ENCODE data around the gene ZBTB8A.
"Not testable (repeated sequence)": the region's sequence is repeated elsewhere in the genome, so short reads cannot be mapped to it uniquely, and the experiment has no call there.

Gene ZBTB8A

DNA sequence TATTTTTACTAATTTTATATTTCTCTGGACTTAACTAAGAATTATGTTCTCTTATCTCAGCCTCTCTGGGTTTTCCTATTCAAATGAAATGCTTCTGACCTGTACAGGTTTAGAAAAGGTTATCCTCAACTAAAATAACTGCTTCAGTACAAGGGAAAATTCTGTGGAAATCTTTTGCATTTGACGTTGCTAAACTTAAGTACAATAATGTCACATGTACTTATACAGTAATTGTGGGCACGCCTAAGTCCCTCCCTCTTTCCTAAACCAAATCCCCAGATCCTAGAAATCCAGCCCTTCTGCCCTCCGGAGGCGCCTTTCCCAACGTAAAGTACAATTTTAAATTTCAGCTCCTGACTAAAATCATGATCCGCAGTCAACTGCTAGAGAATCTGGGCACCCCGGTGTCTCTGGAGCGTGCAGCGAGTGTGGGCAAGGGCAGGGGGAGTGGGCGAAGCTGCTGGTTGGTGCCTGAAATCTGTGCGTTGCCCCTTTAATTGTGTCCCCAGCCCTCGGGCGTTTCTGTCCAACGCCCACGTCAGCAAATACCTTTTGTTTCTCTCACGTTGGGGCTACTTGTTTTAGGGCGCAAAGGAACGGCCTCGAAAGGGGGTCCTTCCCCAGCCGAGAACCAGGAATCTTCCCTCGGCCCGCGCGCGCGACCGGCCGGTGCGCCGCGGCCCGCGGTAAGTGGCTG is at the start of gene ZBTB8A:
Gene ZBTB8A (plus strand): TSS at position 541 of the 697 bp plus-strand sequence. CDS start 53,505 bp downstream, outside the sequence.
- DNase-seq (ENCODE audit: low spot score): peak; percentile 77

DNA sequence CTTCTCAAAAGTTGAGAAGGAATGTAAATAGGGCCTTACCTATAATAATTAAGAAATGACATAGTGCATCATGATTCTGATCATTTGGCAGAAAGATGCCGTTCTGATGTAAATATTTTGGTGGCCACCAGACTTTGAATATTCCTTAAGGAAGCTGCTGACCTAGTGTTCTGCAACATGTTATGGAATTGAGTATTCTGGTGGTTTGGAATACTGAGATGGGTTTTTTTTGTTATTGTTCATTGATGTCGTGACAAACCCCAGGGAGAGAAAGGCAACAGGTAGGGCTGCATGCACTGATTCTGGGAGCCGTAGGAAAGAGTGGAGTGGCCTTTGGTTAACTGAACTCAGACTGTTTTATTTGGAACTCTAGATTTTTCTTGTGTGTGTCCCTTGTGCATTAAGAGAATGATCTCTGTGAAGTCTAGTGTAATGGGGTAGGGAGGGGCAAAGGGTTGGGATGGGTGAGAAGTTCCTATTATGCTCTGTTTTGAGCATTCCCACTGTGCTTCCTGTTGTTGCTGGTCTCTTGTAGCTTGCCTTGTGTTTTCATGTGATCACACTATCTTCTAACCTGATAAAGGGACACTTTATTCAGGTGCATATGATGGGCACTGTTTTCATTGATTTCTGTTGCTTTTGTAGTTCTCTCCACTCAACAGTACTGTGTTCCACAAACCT is 49.3 kb upstream of the ZBTB8A start:
- DNase-seq (ENCODE audit: low spot score): no peak

DNA sequence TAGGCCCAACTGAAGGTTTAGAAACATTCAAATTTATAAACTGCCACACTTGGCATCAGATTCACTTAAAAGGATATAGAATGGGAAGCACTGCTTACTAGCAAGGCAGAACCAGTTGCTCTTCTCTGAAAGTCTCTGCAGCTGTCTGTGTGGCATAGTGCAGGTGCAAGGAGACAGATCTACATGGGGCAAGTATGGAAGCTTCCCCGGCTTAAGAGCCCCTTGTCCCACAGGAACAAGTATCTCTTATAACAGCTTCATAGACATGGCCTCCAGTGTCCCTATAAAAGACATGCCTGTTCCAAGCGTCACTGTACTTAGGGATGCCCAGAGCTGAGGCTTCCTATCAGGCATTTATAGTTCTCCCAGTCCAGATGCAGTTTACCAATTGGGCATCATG is 47.8 kb upstream of the ZBTB8A start:
- no peak for DNase-seq (ENCODE audit: low spot score)

DNA sequence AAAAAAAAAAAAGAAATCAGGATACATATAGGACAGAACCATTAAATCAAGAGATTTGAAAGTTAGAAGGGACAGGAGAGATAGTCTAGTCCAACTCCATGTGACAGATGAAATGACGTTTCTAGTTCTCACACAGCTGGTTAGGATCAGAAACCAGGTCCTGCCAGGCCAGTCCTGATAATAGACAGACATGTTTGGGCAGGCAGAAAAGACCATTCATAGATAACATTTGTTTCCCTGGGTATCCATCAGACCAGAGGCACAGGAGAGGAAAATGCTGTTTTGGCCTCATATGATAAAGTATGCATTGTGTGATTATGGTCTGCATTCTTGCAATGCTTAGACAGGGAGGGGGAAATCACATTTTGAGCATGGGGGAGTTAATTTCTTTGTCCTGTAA is 45.0 kb upstream of the ZBTB8A start:
- no peak for DNase-seq (ENCODE audit: low spot score)

DNA sequence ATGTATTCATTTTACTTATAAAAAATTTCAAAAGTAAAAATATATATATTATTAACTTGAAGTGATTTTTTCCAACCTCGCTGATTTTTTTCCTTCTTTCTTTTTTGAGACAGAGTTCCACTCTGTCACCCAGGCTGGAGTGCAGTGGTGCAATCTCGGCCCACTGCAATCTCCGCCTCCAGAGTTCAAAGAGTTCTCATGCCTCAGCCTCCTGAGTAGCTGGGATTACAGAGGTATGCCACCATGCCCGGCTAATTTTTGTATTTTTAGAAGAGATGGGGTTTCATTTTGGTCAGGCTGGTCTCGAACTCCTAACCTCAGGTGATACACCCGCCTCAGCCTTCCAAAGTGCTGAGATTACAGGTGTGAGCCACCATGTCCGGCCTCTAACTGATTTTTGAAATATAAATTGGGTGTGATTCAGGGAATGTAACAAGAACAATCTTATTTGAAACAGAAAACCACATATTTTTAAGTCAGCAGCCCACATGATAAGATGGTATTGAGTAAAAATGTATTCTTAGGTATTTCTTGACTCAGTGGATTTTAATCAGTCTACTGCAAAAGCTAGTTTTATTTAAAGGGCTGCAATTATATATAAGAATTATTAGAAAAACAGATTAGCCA is 44.4 kb upstream of the ZBTB8A start:
- DNase-seq (ENCODE audit: low spot score): no peak

DNA sequence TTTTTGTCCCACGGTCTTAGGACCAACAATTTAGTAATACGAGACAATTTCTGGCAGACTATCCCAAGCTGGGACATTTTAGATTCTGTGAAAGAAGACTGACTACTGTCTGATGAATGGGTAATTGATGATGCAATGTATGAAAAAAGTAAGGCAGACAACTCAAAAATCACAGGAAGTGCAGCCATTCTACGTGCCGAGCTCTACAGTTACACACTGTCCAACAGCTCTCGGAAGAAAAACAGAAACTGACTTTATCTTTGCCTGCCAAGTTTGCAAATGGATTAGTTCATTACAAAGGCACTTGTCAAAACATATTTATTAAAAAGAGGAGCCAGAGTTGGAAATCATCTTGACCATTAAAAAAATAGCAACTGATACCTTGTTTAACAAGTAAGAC is 43.1 kb upstream of the ZBTB8A start:
- DNase-seq (ENCODE audit: low spot score): no peak

DNA sequence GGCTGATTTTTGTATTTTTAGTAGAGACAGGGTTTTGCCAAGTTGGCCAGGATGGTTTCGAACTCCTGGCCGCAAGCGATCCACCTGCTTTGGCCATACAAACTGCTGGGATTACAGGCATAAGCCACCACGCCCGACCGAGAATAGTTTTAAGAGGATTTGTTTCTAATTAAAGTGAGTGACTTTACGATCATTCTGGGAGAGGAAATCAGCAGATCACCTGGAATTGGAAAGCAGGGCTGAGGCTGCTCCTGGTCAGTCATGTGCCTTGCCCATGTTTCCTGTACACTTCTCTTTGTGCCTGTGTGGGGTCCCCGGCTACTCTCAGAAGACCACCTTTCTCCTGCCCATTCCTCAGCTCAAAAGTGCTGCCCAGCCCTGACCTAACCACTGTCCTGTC is 40.5 kb upstream of the ZBTB8A start:
- no peak for DNase-seq (ENCODE audit: low spot score)

DNA sequence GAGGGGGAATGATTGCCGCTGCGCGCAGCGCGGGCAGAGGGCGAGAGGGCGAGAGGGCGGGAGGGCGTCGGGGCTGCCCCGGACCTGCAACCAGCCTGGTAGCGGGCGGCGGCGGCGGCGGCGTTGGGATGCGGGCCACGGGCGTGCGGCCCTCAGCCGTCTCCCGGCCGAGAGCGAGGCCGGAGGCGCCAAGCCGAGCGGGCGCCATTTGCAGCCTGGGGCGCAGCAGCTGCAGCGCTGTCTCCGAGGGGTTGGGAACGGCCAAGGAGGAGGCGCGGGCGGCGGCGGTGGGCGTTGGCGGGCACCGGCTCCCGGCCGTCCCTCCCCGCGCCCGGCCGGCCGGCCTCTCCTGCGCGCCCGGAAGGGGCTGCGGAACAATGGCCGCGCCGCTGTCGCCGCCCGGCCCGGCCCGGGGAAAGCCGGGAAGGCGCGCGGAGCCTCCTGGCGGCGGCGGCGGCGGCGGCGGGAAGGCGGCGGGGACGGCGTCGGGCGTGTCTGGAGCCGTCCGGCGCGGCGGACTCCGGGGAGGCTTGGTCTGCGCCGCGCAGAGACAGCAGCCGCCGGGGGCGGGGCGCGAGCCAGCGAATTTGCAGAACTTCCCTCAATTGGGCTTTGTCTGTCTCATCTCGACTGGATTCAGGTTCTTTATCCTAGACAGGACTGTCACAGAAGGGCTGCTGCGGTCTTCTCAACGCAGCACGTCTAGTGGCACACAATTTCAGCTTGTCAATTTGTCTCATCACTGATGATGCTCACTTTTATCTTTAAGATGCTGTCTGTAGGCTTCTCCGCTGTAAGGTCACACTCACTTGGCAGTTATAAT is 38.6 kb upstream of the ZBTB8A start:
- DNase-seq (ENCODE audit: low spot score): peak; percentile 80

DNA sequence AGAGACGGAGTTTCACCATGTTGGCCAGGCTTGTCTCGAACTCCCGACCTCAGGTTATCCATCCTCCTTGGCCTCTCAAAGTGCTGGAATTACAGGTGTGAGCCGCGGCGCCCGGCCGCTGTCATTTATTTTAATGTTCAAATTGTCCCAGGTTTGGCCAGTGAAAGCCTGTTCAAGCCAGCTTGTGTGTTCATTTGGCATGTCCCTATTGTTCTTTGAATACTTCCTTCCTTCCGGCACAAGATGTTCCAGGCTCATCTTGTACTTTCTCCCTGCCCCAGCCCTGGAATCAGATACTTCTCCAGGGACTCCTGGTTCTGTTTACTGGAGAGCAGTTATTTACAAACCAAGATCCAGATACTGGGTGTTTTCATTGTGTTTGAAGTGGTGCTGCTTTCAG is 37.4 kb upstream of the ZBTB8A start:
- DNase-seq (ENCODE audit: low spot score): no peak

DNA sequence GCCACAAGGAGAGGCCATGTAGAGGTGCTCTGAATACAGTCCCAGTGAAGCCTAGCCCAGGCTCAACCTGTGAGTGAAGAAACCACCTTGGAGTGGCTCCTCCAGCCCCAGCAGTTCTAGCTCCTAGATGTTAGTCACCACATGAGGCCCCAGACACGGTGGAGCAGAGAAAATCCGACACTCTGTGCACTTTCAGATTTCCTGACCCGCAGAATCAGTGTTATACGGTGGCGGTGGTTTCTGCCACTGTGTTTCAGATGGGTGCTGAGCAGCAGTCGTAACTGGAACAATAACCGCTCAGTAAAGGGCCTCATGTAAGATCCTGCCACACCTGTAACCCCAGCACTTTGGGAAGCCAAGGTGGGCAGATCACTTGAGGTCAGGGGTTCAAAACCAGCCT is 36.1 kb upstream of the ZBTB8A start:
- no peak for DNase-seq (ENCODE audit: low spot score)

DNA sequence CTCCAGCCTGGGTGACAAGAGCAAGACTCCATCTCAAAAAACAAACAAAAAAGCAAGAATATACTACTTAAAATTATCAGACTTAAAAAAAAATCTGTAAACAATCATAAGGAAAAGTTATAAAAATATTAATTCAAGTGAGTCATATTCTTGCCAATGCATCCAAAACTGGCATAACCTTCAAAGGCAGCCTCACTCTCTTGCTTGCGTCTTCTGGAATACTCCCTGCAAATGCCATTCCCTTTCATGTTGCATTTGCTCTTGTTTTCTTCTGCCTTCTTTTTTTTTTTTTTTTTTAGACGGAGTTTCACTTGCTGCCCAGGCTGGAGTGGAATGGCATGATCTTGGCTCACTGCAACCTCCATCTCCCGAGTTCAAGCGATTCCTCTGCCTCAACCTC is 32.2 kb upstream of the ZBTB8A start:
- no peak for DNase-seq (ENCODE audit: low spot score)

DNA sequence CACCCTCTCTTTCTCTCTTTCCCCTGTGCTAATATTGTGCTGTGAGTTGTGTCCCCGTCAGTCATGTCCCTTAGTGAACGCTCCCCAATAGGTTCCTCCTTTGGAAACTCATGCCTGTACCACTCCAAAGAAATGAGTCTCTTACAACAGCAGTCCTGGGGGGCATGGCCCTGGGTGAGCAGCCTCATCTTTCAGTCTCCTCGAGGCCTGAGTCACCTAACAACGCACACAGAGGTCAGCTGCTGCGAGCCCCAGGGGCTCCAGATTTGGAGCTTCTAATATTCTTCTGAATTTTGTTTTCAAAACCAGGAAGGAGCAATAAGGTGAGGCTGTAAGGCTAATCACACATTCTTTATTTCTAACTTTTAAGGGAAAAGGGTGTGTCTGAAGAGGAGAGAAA is 30.5 kb upstream of the ZBTB8A start:
- no peak for DNase-seq (ENCODE audit: low spot score)

DNA sequence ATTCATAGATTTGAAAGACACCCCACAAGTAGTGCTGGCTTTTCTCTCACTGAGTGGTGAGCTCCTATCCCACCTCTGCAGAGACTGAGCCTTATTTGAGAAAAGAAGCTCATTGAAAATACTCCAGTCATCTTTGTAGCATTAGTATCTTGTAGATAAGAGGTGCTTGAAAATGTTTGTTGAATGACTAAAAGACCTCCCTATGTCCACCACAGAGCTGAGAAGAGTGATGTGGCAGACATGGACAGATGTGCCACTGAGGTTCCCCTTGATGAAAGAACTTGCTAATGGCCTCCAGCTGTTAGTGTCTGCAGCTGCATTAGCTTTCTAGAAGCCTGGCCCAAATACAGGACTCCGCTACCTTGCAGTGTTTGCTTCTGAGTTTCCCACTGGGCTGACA is 29.3 kb upstream of the ZBTB8A start:
- DNase-seq (ENCODE audit: low spot score): no peak

DNA sequence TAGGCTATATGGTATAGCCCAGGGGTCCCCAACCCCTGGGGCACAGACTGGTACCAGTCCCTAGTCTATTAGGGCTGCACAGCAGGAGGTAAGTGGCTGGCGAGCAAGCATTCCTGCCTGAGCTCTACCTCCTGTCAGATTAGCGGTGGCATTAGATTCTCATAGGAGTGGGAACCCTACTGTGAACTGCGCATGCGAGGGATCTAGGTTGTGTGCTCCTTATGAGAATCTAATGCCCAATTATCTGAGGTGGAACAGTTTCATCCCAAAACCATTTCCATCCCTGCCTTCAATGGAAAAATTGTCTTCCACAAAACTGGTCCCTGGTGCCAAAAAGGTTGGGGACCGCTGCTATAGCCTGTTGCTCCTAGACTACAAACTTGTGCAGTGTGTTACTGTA is 22.8 kb upstream of the ZBTB8A start:
- DNase-seq (ENCODE audit: low spot score): no peak

DNA sequence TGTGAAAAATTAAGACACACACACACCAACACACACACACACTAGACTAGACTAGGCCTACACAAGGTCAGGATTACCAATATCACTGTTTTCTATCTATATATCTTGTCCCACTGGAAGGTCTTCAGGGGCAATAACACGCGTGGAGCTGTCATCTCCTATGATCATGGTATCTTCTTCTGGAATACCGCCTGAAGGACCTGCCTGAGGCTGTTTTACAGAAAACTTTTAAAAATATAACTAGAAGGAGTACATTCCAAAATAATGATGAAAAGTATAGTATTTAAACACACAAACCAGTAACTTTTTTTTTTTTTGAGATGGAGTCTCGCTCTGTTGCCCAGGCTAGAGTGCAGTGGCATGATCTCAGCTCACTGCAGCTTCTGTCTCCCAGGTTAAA is 20.3 kb upstream of the ZBTB8A start:
- DNase-seq (ENCODE audit: low spot score): no peak

DNA sequence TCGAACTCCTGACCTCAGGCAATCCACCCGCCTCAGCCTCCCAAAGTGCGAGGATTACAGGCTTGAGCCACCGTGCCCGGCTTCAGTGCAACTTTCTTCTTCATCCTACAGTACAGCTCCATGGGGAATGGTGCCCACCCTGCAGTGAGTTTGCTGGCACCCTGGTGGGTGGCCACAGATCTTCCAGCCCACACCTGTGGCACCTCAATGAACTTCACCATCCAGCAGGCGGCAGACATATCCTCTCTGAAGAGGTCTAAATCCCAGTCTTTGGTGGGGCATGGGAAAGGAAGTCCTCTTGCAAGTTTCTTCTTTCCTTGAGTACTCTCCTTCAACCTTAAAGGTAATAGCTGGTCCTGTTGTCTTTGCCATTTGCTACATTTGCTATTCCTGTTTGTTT is 18.1 kb upstream of the ZBTB8A start:
- DNase-seq (ENCODE audit: low spot score): no peak

DNA sequence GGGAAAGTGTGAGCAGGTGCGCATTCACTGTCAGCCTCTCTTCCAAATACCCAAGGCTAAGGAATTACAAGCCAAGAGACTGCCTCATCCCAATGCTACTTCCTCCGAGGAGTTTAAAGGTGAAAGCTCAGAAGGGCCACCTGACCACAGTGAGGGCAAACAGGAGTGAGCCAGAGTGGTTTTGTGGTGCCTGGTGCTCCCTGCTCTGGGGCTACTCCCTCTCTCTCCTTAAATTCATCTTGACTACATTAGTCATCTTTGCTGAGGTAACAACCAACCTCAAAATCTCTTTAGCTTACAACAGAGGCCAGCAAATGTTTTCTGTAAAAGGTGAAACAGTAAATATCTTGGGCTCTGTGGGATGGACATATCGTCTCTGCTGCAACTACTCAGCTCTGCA is 14.2 kb upstream of the ZBTB8A start:
- no peak for DNase-seq (ENCODE audit: low spot score)

DNA sequence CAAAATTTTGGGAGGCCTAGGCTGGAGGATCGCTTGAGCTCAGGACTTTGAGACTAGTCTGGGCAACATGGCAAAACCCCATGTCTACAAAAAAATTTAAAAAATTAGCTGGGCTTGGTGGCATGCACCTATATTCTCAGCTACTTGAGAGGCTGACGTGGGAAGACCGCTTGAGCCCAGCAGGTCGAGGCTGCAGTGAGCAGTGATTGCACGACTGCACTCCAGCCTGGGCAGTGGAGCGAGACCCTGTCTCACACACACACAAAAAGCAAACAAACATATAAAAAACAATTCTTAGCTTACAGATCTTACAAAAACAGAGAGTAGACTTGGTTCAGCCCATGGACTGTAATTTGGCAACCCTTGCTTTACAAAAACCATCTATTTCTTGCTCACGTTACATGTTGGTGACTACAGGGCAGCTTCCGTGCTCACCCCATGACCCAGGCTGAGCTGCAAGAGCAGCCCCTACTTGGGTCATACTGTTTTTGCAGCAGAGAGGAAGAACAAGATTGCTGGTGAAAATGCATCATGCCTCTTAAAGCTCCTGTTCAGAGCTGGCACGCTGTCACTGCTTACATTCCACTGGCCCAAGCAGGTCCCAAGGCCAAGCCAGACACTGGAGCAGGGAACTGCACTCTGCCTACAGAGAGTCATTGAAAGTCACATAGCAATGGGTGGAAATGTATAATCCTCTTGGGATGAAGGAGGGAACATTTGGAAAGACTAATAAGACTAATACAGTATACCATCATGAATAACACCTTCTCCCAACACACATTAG is 13.4 kb upstream of the ZBTB8A start:
- DNase-seq (ENCODE audit: low spot score): no peak

DNA sequence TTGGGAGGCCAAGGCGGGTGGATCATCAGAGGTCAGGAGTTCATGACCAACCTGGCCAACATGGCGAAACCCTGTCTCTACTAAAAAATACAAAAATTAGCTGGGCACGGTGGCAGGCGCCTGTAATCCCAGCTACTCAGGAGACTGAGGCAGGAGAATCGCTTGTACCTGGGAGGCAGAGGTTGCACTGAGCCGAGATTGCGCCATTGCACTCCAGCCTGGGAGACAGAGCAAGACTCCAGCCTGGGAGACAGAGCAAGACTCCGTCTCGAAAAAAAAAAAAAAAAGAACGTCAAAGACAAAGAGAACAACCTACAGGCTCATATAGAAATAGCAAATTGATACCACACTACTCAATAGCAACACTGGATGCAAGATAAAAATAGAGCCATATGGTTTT is 10.7 kb upstream of the ZBTB8A start:
- not testable (repeated sequence) for DNase-seq (ENCODE audit: low spot score)

DNA sequence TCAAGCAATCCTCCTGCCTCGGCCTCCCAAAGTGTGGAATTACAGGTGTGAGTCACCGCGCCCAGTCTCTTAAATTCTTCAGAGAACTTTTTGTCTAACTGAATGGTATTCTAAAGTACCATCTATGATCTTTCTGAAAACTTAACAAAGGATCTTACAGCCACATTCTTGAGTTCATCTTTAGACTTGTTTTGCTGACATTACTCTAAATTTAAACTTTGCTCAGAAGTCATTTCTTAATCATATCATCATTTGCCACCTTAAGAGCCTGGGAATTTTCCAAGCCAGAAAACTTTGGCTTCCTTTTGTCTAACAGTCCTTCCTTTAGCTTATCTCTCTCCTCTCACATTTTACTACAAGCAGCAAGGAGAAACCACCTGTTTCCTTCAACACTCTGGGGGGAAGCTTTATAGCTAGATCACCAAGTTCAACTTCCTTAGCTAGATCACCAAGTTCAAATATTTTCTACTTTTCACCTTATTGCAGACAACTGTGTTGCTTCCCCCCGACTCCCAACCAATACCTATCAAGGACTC is 5.4 kb upstream of the ZBTB8A start:
- DNase-seq (ENCODE audit: low spot score): no peak

DNA sequence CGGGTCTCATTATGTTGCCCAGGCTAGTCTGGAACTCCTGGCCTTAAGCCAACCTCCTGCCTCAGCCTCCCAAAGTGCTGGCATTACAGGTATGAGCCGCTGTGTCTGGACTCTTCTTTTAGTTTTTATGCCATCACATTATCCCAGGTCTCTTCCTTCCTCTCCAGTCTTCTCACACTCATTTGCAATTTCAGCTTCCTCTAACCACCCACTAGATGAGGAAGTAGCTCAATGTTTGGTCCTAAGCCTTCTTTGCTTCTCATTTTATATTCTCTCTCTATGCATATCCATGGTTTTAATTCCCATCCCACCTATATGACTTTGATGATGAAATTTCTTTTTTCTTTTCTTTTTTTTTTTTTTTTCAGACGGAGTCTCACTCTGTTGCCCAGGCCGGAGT is 3.1 kb upstream of the ZBTB8A start:
- DNase-seq (ENCODE audit: low spot score): no peak

DNA sequence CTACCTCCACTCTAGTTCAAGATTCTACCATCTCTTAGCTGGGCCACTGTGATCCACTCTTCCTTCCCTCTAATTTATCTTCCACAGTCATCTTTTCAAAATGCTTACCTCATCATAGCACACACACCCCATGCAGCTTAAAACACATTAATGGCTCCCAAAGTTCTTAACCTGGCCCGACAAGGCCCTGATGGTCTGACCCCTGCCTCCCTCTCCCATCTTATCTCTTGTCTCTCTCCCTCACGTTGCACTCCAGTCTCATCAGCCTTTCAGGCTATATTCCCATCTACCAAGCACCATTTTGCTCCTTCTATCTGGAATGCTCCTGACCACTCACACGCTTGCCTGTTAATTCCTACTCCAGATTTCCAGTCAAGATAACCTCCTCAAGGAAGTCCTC is 2.5 kb upstream of the ZBTB8A start:
- DNase-seq (ENCODE audit: low spot score): no peak
